HEK293T (cell line): ENCODE results near the gene BTNL8.

ENCODE experiments used
- ARNT ChIP-seq: fragments of 450-650 bp; IDR thresholded peaks from 2 replicates; pipeline ENCODE4 v1.6.1; 2017; ENCODE audit warnings: mild to moderate bottlenecking
- BHLHE40 ChIP-seq: fragments of 450-650 bp; IDR thresholded peaks from 2 replicates; pipeline ENCODE4 v1.6.1; 2016; ENCODE audit warnings: mild to moderate bottlenecking, moderate library complexity, borderline replicate concordance
- CTBP1 ChIP-seq: fragments of 450-650 bp; IDR thresholded peaks from 2 replicates; pipeline ENCODE4 v1.6.1; 2016; ENCODE audit warnings: borderline replicate concordance
- ELF4 ChIP-seq: fragments of 450-650 bp; IDR thresholded peaks from 2 replicates; pipeline ENCODE4 v1.6.1; 2017; ENCODE audit warnings: antibody characterized with exemption
- FOXA1 ChIP-seq: fragments of 450-650 bp; IDR thresholded peaks from 2 replicates; pipeline ENCODE4 v1.6.1; 2016; ENCODE audit warnings: mild to moderate bottlenecking
- FOXK2 ChIP-seq: fragments of 450-650 bp; IDR thresholded peaks from 2 replicates; pipeline ENCODE4 v1.6.1; 2016; ENCODE audit warnings: mild to moderate bottlenecking
- FOXM1 ChIP-seq: fragments of 450-650 bp; IDR thresholded peaks from 2 replicates; pipeline ENCODE4 v1.6.1; 2017; ENCODE audit warnings: mild to moderate bottlenecking, borderline replicate concordance
- HDGF ChIP-seq: fragments of 450-650 bp; IDR thresholded peaks from 2 replicates; pipeline ENCODE4 v1.6.1; 2017; ENCODE audit warnings: antibody characterized with exemption, borderline replicate concordance
- NFRKB ChIP-seq: fragments of 450-650 bp; IDR thresholded peaks from 2 replicates; pipeline ENCODE4 v1.6.1; 2016; ENCODE audit warnings: mild to moderate bottlenecking, moderate library complexity
- PKNOX1 ChIP-seq: fragments of 450-650 bp; IDR thresholded peaks from 2 replicates; pipeline ENCODE4 v1.6.1; 2016
- SP1 ChIP-seq: fragments of 450-650 bp; IDR thresholded peaks from 2 replicates; pipeline ENCODE4 v1.6.1; 2017
- SUZ12 ChIP-seq: fragments of 450-650 bp; IDR thresholded peaks from 2 replicates; pipeline ENCODE4 v1.6.1; 2016; ENCODE audit warnings: mild to moderate bottlenecking
- TARDBP ChIP-seq: fragments of 450-650 bp; IDR thresholded peaks from 2 replicates; pipeline ENCODE4 v1.6.1; 2016
- ZNF384 ChIP-seq: fragments of 450-650 bp; IDR thresholded peaks from 2 replicates; pipeline ENCODE4 v1.6.1; 2016

GRCh38 chr5:180988016-180988415, 89.1 kb downstream of the BTNL8 start:
- TF ChIP-seq CTBP1: no peak
- TF ChIP-seq BHLHE40: no peak
- TF ChIP-seq SP1: no peak
- TF ChIP-seq ARNT: no peak
- TF ChIP-seq FOXM1: no peak
- TF ChIP-seq ELF4: no peak
- no peak for TF ChIP-seq ZNF384
- no peak for TF ChIP-seq TARDBP
- TF ChIP-seq PKNOX1: no peak
- no peak for TF ChIP-seq NFRKB
- no peak for TF ChIP-seq HDGF
- no peak for TF ChIP-seq FOXA1
- no peak for TF ChIP-seq FOXK2
- no peak for TF ChIP-seq SUZ12
